HG03175 (cell line): ENCODE results near the gene TRIM40.
A peak's percentile ranks its signal among the peaks of the same experiment; 100 is the strongest.
"Not testable (repeated sequence)": the region's sequence is repeated elsewhere in the genome, so short reads cannot be mapped to it uniquely, and the experiment has no call there.

ENCODE experiments used
- ATAC-seq: cut with Tn5 transposase; IDR thresholded peaks from one replicate; pipeline ENCODE4 v1.9.1; 2021; ENCODE audit warnings: mild to moderate bottlenecking, moderate library complexity; ENCODE audit not compliant: unreplicated experiment

The TRIM40 gene

DNA sequence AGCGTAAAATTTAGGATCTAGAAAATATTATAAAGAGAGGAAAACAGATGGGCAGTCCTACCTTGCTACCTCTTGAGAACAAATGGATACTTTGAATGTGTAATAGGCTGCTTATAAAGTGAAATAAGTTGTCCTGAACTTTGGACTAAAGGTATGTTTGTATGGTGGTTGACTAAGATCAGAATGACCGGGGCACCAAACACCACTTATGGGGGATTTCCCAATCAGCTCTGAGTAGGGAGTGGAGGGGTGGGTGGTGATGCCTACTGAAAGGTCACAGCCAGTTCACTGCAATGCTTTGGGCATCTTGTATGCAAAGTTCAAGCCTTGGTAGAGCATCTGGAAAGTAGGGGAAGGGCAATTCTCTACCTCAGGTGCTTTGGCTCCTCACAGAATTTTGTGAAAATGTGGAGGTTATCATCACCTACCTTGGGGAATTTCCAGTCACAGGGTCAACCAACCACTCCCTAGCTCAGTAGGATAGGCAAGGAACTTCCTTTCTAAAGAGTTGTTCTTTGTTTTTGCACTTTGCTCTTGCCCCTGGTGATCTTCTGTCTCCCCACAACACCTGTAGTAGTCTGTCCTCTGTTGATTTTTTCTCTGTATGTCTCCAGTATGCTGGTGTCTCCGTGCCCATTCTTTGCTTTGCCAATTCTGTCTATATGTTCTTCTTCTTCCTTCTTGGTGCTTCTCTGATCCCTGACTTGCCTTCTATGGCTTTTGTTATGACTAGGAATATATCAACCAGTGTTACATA lies 22.8 kb upstream of the TRIM40 start, which contains the start of gene TRIM31:
Gene TRIM31 (minus strand): TSS at position 88 of the 757 bp plus-strand sequence. CDS start 285 bp downstream, outside the sequence.
- ATAC-seq, result peak; percentile 69

DNA sequence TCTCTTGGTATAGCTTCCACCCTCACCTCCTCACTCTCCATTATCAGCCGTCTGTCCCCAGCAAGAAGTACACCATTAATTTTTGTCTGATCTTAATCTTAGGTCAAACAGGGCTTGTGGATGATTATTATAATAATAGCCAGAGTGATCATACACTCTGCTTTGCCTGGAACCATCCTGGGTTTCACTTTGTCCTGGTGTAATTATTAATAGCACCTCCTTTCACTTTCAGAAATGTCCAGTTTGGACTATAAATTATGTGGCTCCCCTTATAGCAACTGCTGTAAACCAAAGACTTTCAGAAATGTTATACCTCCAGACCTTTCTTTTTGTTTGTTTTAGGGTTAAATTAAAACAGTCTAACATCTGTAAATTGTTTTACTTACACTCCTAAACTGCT lies 22.1 kb upstream of the TRIM40 start:
- ATAC-seq, result no peak

DNA sequence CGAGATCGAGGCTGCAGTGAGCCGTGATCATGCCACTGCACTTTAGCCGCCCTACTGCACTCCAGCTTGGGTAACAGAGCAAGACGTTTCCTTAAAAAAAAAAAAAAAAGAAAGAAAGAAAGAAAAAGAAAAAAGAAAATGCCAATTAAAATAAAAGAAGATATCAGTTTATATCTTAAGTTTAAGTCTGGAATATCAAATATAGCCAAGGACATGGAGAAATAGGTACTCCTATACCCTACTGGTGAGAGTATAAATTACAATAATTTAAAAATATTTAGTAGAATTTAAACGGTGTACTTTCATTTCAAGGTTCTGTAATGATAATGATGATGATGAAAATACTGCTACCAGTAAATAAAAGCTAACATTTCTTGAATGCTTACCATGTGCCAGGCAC lies 19.2 kb upstream of the TRIM40 start:
- no peak for ATAC-seq

DNA sequence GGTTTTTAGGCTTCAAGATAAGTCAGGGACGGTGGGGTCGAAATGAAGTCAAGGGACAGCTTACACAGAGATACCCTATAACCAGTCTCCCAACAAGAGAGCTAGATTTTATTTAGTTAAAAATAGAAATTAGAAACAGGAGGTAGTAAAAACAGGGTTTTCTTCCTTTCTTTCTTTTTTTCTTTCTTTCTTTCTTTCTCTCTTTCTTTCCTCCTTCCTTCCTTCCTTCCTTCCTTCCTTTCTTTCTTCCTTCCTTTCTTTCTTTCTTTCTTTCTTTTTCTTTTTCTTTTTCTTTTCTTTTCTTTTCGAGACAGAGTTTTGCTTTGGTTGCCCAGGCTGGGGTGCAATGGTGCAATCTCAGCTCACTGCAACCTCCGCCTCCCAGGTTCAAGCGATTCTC lies 17.2 kb upstream of the TRIM40 start:
- not testable (repeated sequence) for ATAC-seq

DNA sequence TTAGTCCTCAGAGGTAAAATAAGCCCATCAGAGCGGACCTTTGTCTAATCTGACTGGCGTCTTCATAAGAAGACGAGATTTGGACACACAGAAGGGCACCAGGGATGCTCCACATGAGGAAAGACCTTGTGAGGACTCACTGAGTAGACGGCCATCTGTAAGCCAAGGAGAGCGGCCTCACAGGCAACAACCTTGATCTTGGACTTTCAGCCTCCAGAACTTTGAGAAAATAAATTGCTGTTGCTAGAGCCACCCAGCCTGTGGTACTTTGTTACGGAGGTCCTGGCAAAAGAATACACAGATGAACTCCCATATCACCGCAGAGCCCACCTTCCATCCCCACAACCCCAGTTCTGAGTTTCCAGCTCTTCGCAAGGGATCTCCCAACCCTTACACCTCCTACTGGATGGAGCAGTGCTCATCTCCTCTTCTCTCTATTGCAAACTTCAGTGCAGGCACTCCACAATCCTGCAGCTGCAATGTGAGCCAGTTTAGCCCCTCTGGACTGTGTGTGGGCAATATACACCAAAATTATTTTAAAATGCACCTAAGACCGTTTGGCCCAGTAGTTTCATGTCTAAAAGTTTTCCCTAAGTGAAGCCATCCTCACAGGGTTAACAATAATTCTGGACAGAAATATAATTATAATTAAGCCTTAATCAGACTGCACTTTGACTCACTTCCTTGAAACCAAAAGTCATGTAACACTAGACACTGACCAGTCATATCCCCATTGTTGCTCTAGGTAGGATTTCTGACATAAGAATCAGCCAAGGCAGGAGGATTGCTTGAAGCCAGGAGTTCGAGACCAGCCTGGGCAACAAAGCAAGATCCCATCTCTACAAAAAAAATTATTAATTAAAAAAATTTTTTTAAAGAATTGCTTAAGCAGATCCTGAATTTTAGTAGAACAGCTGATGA lies 14.2 kb upstream of the TRIM40 start:
- no peak for ATAC-seq

DNA sequence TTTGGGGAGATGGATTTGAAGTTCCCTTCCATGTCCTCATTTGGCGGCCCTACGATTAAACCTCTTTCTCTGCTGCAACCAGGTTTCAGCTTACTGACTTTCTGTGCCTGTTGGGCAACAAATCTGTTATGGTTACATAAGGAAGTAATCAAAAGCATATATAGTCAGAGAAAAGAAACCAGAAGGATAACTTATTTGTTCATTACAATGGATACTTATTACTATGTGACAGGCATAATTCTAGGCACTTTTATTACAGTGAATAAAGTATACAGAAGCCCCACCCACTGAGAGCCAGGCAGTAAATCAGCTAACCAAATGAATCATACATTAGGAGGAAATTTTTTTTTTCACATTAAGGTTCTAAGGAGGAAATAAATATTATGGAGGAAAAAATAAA lies 13.4 kb upstream of the TRIM40 start:
- ATAC-seq, result no peak

DNA sequence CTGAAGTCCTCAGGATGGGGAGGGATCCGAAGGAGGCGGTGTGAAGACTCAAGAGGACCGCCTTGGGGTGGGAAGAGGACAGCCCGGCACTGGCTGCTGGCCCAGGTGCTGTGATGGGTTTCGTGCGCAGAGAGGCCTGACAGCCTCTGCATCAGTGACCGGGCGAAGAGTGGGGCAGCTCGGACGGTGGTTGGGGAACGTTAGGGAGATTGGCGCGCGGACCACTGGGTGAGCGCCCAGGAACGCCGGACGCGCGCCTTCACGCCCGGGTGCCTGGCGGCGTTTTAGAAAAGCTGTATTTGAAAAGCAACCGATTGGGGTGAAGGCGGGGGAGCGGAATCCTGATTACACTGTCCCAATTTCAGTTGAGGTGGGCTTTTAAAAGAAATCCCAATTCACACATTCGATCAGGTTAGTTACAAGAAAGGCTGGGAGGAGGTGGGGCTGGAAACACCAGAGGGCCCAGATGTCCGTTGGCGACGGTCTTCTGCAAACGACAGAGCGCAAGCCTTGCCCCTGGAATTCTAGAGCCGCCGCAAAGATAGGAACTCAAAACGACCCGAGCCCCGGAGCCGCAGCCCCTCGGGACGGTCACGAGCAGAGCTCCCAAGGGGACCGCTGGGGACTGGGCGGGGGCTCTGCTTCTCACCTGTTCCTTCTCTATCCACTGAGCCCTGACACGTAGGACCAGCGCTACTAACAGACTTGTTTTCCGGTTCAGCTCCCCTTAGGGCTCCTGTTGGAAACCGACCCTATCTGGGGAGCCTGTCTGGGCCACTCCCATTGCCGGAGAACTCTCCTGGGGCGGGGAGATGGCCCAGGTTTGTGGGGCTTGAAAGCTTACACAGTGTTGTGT lies 8.5 kb upstream of the TRIM40 start:
- ATAC-seq, result no peak

DNA sequence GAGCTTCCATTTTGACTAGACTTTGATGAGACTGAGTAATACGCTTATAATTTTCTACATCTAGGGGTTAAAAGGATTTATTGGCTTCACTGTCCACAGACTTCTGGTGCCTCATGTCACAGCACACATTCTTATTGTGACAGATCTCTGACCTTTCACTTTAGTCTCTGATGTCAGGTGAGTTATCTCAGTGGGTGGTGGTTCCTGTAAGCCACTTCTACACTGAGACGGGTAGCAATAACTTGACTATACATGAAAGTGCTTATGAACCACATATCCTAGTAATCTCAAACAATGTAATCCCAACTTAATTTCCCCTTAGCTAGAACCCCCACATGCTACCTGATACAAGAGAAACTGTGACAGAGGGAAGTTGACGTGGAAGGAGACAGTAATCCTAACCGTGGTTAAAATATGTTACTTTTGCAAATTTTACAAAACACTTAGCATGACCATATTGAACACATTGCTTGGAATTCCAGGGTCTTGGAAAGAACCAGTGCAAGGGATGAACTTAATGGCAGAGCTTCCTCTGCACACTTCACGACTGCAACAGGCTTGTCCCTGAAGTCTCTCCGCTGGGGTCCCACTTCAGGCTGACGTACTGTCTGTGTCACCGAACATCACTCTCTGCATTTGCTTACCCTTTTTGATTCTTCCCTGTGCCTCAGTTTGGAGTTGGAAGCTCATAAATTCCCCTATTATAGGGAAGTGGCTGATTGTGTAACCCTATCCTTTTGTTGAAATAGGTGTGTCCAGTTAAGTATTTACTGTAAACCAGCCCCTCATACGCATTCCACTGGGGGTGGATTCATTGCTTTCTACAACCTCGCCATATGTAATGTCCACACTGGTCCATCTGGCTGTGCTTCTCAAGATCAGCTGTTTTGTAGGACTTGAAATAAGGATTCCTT lies 6.4 kb upstream of the TRIM40 start:
- no peak for ATAC-seq

DNA sequence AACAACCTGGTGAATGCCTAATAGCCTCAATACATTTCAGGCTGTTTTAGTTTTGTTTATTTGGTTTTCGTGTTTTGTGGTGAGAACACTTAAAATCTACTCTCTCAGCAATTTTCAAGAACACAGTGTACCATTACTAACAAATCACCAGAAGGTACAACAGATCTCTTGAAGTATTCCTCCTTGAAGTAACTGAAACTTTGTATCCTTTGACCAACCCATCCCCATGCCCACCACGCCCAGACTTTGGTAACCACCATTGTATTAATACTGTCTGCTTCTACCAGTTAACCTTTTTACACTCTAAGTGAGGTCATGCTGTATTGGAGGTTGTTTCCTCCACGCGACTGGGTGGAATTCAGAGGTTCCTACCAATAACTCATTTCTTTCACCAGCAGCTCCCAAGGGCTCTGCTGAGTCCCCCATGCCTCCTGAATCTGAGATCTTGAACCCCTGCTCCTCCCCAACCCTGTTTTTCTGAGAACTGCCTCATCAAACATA lies 5.7 kb upstream of the TRIM40 start:
- no peak for ATAC-seq

DNA sequence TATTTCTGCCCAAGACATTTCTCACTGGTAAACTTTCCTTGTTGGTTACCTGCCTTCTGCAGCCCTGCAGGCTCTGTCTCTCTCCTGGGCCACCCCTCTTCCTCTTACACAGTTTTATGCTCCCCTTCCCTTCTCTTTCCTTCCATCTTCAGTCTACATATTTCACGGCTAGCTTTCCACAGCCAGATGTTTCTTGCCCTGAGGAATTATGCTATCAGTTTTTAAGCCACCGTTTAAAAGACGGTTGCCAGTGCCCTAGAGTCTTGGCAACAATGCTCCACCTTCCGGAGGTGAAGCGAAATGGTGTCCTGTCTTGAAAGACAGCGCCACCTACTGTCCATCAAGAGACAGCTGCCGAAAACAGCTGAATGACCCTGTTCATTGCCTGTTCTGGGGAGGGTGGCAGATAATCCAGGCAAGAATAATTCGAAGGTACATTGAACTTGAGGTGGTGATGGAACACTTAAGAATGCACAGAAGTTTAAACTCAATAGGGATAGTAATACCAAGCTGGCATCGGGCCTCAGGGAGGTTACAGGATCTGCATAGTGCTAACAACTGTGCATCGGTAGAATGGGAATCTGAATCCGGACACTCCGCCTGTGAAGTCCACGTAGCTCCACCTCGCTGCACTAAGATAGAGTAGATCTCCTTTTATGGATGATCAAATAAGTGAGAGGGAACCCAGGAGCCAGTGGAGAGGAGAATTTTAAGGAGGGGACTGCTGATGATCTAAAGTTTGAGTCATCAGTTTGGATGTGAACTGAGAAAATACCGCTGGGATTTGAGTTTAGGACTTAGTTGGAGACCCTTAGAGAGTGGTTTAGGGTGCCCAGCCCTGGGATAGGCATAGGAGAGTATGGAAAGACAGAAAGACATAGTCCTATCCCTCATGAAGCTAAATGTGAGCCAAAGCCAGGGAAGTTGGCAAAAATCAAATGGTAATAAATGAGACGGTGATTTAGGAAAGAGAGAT lies 4.8 kb upstream of the TRIM40 start:
- ATAC-seq, result peak; percentile 77

DNA sequence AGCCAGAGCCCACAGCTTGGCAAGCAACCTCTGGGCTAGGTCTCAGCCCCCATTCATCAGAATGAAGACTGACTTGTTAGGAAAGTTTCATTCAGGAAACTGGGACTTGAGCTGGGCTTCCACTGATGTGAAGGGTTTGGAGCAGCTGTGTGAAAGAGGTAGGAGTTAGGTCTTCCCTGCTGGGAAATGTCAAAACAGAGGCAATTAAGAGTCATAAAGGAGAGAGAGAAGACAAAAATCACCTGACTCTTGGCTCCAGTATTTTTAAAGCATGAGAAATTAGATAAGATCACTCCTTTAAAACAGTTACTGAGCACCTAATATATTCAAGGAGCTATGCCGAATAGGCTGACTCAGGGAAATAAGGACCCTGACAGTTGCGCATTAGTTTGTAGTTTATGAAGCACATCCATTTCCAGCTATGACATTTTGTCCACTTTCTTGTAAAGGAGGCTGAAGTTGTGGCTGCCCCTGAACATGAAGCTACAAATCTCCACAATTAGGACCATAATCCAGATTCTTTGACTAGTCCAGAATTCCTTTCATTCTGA lies 3.9 kb upstream of the TRIM40 start:
- ATAC-seq, result no peak

DNA sequence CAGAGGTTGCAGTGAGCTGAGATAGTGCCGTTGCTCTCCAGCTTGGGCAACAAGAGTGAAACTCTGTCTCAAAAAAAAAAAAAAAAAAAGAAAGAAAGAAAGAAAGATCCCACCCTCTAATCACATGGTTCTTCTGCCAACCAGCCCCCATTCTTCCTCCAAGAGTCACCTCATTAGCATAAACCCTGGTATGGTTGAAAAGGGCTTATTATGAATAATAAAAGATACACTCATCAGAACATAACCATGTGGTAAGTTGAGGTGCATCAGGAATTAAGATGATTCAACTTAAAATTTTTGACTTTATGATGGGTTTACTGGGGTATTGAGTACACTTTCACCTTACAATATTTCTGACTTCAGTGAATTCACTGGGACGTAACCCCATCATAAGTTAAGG lies 793 bp upstream of the TRIM40 start:
- ATAC-seq, result no peak

DNA sequence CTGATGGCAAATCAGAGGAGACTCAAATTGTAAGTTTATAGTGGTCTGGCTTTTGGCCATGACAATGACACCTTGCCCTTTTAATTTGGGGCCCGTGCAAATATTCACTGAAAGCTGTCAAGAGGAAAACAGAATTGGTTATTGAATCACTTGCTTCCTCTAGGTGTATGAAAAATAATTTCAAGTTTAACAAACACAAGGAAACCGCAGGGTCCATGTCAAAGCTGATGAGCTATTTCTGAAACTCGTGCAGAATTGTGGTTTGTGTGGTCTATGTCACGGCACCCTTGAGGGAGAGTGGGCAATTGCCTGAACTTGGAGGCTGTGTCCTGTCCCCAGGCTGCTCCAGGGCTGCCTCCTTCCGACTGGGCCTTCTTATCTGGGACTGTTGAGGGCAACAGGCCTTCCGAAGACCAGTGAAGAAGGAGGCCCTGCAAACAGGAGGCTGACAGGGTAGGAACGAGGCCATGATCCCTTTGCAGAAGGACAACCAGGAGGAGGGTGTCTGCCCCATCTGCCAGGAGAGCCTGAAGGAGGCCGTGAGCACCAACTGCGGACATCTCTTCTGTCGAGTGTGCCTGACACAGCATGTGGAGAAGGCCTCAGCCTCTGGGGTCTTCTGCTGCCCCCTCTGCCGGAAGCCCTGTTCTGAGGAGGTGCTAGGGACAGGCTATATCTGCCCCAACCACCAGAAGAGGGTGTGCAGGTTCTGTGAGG lies 788 bp downstream of the TRIM40 start:
- no peak for ATAC-seq

DNA sequence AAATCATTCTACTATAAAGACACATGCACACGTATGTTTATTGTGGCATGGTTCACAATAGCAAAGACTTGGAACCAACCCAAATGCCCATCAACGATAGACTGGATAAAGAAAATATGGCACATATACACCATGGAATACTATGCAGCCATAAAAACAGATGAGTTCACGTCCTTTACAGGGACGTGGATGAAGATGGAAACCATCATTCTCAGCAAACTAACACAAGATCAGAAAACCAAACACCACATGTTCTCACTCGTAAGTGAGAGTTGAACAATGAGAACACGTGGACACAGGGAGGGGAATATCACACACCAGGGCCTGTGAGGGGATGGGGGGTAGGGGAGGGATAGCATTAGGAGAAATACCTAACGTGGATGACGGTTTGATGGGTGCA lies 4.3 kb downstream of the TRIM40 start:
- not testable (repeated sequence) for ATAC-seq

DNA sequence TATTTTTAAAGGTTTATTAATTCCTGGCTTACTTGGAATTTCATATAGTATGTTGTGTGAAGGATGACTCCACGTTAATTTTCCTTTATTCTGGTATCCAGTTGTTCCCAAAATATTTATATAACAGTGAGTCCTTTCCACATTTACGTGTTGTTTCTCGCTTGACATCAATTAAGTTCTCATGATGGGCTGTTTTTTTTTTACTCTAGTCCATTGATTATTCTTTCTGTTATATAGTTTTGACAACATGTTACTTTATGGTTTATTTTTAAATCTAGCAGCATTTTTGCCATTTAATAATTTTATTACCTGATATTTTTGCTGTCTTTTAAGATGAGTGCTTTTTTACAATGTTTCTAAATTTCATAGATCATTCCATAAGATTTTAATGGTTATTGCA lies 6.7 kb downstream of the TRIM40 start:
- no peak for ATAC-seq

DNA sequence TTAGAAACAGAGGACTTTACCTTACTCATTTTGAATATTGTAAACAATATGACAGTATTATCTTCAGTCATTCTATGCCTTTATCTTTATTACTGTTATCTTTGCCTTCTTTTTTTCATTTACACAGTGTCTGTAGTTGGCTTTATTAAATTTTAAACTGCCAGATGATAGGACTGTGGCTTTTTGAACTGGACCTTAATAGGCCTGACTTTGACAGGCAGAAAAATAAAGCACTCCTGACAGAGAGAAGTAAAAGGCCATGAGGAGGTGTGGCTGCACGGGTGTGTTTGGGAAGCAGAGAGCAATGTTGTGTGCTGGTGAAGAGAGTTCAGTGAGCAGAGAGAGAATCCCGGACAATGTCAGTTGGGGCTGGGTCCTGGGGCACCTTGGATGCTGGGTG lies 7.8 kb downstream of the TRIM40 start:
- ATAC-seq, result no peak

DNA sequence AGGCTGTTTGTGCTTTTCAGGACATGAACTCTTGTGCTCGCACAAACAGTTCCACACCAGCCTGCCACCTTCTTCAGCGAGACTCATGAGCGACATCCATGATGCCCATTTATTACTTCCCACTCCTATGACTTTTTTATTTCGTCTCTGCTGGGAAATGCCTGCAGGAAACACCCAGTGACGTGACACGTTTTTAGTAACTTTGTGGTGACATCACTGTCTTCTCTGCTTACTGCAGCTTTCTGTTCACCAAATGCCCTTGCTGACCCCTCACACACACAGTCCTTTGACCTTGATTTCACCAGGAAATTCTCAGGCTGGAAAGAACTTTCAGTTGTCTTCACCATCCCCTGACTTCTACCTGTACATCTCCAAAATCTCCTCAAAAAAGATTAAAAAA lies 8.9 kb downstream of the TRIM40 start:
- ATAC-seq, result no peak

DNA sequence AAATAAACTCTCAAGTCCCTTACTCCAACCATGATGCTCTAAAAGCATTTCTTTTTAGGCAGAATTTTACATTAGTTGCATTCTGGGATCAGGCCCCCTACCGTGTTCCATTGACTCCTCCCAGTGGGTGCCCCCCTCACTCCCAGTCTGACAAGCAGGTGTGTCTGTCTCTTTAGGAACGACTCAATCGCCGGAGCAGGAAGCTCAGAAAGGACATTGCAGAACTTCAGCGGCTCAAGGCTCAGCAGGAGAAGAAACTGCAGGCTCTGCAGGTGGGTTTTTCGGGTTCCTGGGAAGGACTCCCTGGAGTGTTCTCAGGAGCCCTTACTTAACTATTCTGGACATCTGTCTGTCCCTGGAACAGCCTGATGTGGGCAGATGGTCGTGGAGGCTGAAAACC lies 9.9 kb downstream of the TRIM40 start:
- ATAC-seq, result no peak
